HepG2 (cell line): ENCODE results near the gene DNAJC1. TPM values are rescaled to one million over a fixed set of nuclear protein-coding genes. Genes with fewer than 3 reads are reported as not detected.
A peak's percentile ranks its signal among the peaks of the same experiment; 100 is the strongest.

Experiments
- ATAC-seq: fragments of 200-7000 bp; cut with Tn5 transposase; 3 replicates; pipeline ENCODE4 v1.9.1; 2020; ENCODE audit warnings: mild to moderate bottlenecking, moderate library complexity
- BruUV-seq: library from RNA; stranded (reverse); fragments of 400-500 nt; replicated peaks from 2 replicates; lab custom pipeline; 2021; lab: Mats Ljungman, UMichigan
- CTCF ChIA-PET: fragments of 300-600 bp; formaldehyde crosslinking; extraction: SDS; loops from one replicate; lab custom pipeline; 2021; ENCODE audit warnings: low total read pairs, inconsistent platforms, low intra/inter-chr PET ratio; lab: Yijun Ruan, JAX
- POLR2A ChIA-PET: fragments of 350-600 bp; sonication (Branson Sonifier 250); formaldehyde crosslinking; loops from one replicate; lab custom pipeline; 2020; ENCODE audit warnings: antibody characterized with exemption, inconsistent platforms; lab: Yijun Ruan, JAX
- DNase-seq: peaks from one replicate; pipeline ENCODE4 v3.0.0-alpha.2; 2015; ENCODE audit warnings: low spot score
- FAIRE-seq: peaks from 3 replicates; lab custom pipeline; 2011; peaks lifted over from hg19 to GRCh38; lab: Jason Lieb, UNC
- H2AFZ ChIP-seq: one replicate; pipeline ENCODE4 v1.6.1; 2011; ENCODE audit warnings: low read length, inconsistent platforms
- H3K27ac ChIP-seq: fragments of 300-600 bp; 3 replicates; pipeline ENCODE4 v1.8.0; 2011; ENCODE audit warnings: mixed run types, mild to moderate bottlenecking, mixed read lengths, low read length, inconsistent platforms; ENCODE audit not compliant: insufficient read depth; ENCODE audit errors: extremely low read length
- H3K27me3 ChIP-seq, 2 experiments: fragments of 200-600 bp in 1 of 2; 2 replicates in 1 of 2; 3 replicates in 1 of 2; pipeline versions ENCODE4 v1.6.0 to v1.8.0; 2011; ENCODE audit warnings: low read length in 2 of 2, mild to moderate bottlenecking in 2 of 2, moderate library complexity in 2 of 2, inconsistent platforms in 1 of 2; ENCODE audit not compliant: insufficient read depth in 2 of 2, control insufficient read depth in 1 of 2
- H3K36me3 ChIP-seq, 2 experiments: fragments of 200-600 bp in 1 of 2; replicated peaks in 1 of 2; 2 replicates in 1 of 2; 3 replicates in 1 of 2; pipeline versions ENCODE4 v1.5.1 to v1.8.0; 2011; ENCODE audit warnings: low read length in 2 of 2, inconsistent platforms in 1 of 2; ENCODE audit not compliant: insufficient read depth in 2 of 2, control insufficient read depth in 1 of 2
- H3K4me1 ChIP-seq: 2 replicates; pipeline ENCODE4 v1.5.1; 2012; ENCODE audit warnings: low read length, inconsistent platforms; ENCODE audit not compliant: insufficient read depth
- H3K4me2 ChIP-seq: 2 replicates; pipeline ENCODE4 v1.6.0; 2011; ENCODE audit warnings: low read depth, low read length, inconsistent platforms
- H3K4me3 ChIP-seq, 3 experiments: fragments of 200-600 bp in 1 of 3; sonication (generic), shearing (Covaris generic) in 1 of 3; replicated peaks in 1 of 3; 2 replicates each; pipeline ENCODE4 v1.5.1; 2011 to 2016; ENCODE audit warnings: low read length in 3 of 3, inconsistent platforms in 2 of 3, low read depth in 2 of 3, mild to moderate bottlenecking in 2 of 3, control low read depth in 1 of 3, mixed read lengths in 1 of 3; ENCODE audit not compliant: insufficient read depth in 1 of 3
- H3K79me2 ChIP-seq: one replicate; pipeline ENCODE4 v1.6.1; 2011; ENCODE audit warnings: low read length, inconsistent platforms; ENCODE audit not compliant: insufficient read depth
- H3K9ac ChIP-seq: 2 replicates; pipeline ENCODE4 v1.6.0; 2011; ENCODE audit warnings: mild to moderate bottlenecking, low read depth, low read length, inconsistent platforms; ENCODE audit not compliant: insufficient read depth
- H3K9me3 ChIP-seq: 2 replicates; pipeline ENCODE4 v1.5.1; 2012; ENCODE audit warnings: mild to moderate bottlenecking, low read length
- H4K20me1 ChIP-seq: 2 replicates; pipeline ENCODE4 v1.6.0; 2011; ENCODE audit warnings: inconsistent platforms, mild to moderate bottlenecking, low read length, moderate library complexity; ENCODE audit not compliant: insufficient read depth
- CBX2 ChIP-seq, 2 experiments: fragments of 200-600 bp in 1 of 2; sonication (generic); formaldehyde crosslinking in 1 of 2; IDR thresholded peaks; 2 replicates each; pipeline versions ENCODE4 v1.7.0 to v1.8.1; 2018 to 2022; ENCODE audit warnings: low read depth in 2 of 2, low read length in 1 of 2, mild to moderate bottlenecking in 1 of 2, missing genetic modification reagents in 1 of 2
- EZH2 ChIP-seq: conservative IDR thresholded peaks from 2 replicates; pipeline ENCODE4 v1.6.1; 2012; ENCODE audit warnings: mild to moderate bottlenecking, low read depth, low read length, moderate library complexity
- GABPA ChIP-seq, 2 experiments: IDR thresholded peaks; 2 replicates each; pipeline ENCODE4 v1.6.1; 2011 to 2016; ENCODE audit warnings: low read depth in 2 of 2, low read length in 1 of 2, missing biosample characterization in 1 of 2, missing genetic modification characterization in 1 of 2
- MAFF ChIP-seq: IDR thresholded peaks from 2 replicates; pipeline ENCODE4 v1.6.1; 2011; ENCODE audit warnings: low read depth, low read length, improper control_type of control experiment
- MAFK ChIP-seq, 2 experiments: IDR thresholded peaks in 1 of 2; conservative IDR thresholded peaks in 1 of 2; 2 replicates each; pipeline ENCODE4 v1.6.1; 2011; ENCODE audit warnings: improper control_type of control experiment in 2 of 2, low read length in 2 of 2
- WGBS: methylation state at CpG from one replicate; pipeline ENCODE4 v1.1.6; 2017; ENCODE audit warnings: low lambda C conversion rate; 5-methylcytosine and 5-hydroxymethylcytosine counted together
- in situ Hi-C: cut with HindIII; loops from 2 replicates; pipeline ENCODE4 v1.10.0; 2017; ENCODE audit warnings: low pct_unique_long_range_greater_than_20kb; ENCODE audit not compliant: extremely low pct_ligation_motif_present
- intact Hi-C: fragments of 100-400 bp; cut with micrococcal nuclease; formaldehyde crosslinking; loops from one replicate; pipeline ENCODE4 v1.10.0; 2022; ENCODE audit not compliant: unreplicated experiment
- polyA plus RNA-seq, 8 experiments: library from polyadenylated mRNA; depleted of rRNA in 3 of 8; stranded (reverse) in 7 of 8; unstranded in 1 of 8; fragments of >200 nt; fragmentation: Illumina TruSeq in 4 of 8; extraction: Trizol in 4 of 8; gene quantifications; 2 replicates each; pipeline versions ENCODE4 v1.2.1 to v1.2.3, GENCODE V29; 2011 to 2016; ENCODE audit warnings: low read depth in 4 of 8, missing spikeins in 1 of 8, mixed read lengths in 1 of 8; ENCODE audit not compliant: insufficient read depth in 1 of 8
- total RNA-seq, 5 experiments: library from RNA; depleted of rRNA; stranded (reverse); fragments of >200 nt; fragmentation: Illumina TruSeq; extraction: Trizol; gene quantifications; 2 replicates each; pipeline ENCODE4 v1.2.3, GENCODE V29; 2016; ENCODE audit warnings: low read depth in 1 of 5
- TF ChIP-seq, protein P1 (sequence below): sonication (generic); formaldehyde crosslinking; IDR thresholded peaks from 2 replicates; pipeline ENCODE4 v1.5.0; 2020; ENCODE audit warnings: missing genetic modification reagents

Gene DNAJC1
- total and polyA plus RNA-seq, 2 of the 13 experiments (the other 11 are each of a cell fraction or from before 2014, with no cell fraction given) = 9.9 to 16.6 TPM

- no peak for FAIRE-seq
- no peak overlapping the region for H3K4me3 ChIP-seq
- no peak for DNase-seq
- ATAC-seq = no peak
- in situ Hi-C loops = no loop called here
- no peak overlapping the region for H3K4me2 ChIP-seq
- no peak overlapping the region for H3K9ac ChIP-seq
- intact Hi-C loops = no loop called here
- ChIA-PET CTCF (no interaction called here), POLR2A (no interaction called here)
- no peaks in the 10 kb centered on the region for H3K4me1 ChIP-seq
- H2AFZ ChIP-seq = no peak overlapping the region
- BruUV-seq = no TSS peak
- no peaks in the 10 kb centered on the region for H3K79me2 ChIP-seq
- 90% methylated on average over 2 of the region's 2 CpGs for WGBS
- no peaks in the 10 kb centered on the region for H3K9me3 ChIP-seq
- H3K36me3 ChIP-seq = no peaks in the 10 kb centered on the region
- no peaks in the 10 kb centered on the region for H4K20me1 ChIP-seq
- H3K27me3 ChIP-seq = no peaks in the 10 kb centered on the region
- no peak for TF ChIP-seq EZH2
- no peak for TF ChIP-seq CBX2 (IDR thresholded peaks at IDR 0.05; ENCODE audit: low read depth, low read length)
- no peak for TF ChIP-seq CBX2 (CRISPR knock-in tag; IDR thresholded peaks at IDR 0.05; ENCODE audit: low read depth)
- TF ChIP-seq MAFF = peak; percentile 44; the same call in 1 of the 2 replicates
- TF ChIP-seq MAFK (conservative IDR thresholded peaks at IDR 0.05 in 1 of 2, IDR thresholded peaks at IDR 0.05 in 1 of 2; ENCODE audit: low read length in 2 of 2) = peak; percentile 59 to 65; a peak in 3 of 4 replicates
- TF ChIP-seq, protein P1, sequence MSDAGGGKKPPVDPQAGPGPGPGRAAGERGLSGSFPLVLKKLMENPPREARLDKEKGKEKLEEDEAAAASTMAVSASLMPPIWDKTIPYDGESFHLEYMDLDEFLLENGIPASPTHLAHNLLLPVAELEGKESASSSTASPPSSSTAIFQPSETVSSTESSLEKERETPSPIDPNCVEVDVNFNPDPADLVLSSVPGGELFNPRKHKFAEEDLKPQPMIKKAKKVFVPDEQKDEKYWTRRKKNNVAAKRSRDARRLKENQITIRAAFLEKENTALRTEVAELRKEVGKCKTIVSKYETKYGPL = no peak
- no peak overlapping the region for H3K27ac ChIP-seq
Measured at GRCh38 chr10:21943633-21944265, 59.8 kb downstream of the DNAJC1 start.

GRCh38 chr10:21935439-21936023, 68.0 kb downstream of the DNAJC1 start:
- ChIA-PET POLR2A (no interaction called here), CTCF (no interaction called here)
- 86% methylated on average over 1 of the region's 1 CpG for WGBS
- Histone ChIP-seq H3K4me3 (no peak overlapping the region), H3K27me3 (no peaks in the 10 kb centered on the region), H4K20me1 (no peaks in the 10 kb centered on the region), H3K79me2 (no peaks in the 10 kb centered on the region), H3K27ac (no peak overlapping the region), H3K4me1 (no peaks in the 10 kb centered on the region), H3K9ac (no peak overlapping the region), H3K36me3 (no peaks in the 10 kb centered on the region), H2AFZ (no peak overlapping the region), H3K4me2 (no peak overlapping the region), H3K9me3 (peaks cover 10% of the 10 kb centered on the region)
- intact Hi-C loops (no loop called here), in situ Hi-C loops (no loop called here)
- DNase-seq (no peak), FAIRE-seq (no peak), ATAC-seq (no peak)
- BruUV-seq = no TSS peak
- TF ChIP-seq GABPA (IDR thresholded peaks at IDR 0.05; ENCODE audit: low read depth, low read length) (no peak), GABPA (CRISPR knock-in tag; IDR thresholded peaks at IDR 0.05; ENCODE audit: low read depth) (no peak)
